ENCODE measurements around the gene TSPAN16. TPM values are rescaled to one million over a fixed set of nuclear protein-coding genes. Genes with fewer than 3 reads are reported as not detected.

The TSPAN16 gene, protein sequence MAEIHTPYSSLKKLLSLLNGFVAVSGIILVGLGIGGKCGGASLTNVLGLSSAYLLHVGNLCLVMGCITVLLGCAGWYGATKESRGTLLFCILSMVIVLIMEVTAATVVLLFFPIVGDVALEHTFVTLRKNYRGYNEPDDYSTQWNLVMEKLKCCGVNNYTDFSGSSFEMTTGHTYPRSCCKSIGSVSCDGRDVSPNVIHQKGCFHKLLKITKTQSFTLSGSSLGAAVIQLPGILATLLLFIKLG
- not detected for total RNA-seq

GRCh38 chr19:11295665-11296245, at the start of gene TSPAN16:
TSS of gene TSPAN16 (plus strand) at chr19:11296160. CDS start at chr19:11296298, 138 bp downstream.
- peak within 1 kb of the TSS in 1 of 2 donors; percentile 18 for H3K27ac Mint-ChIP-seq
- H3K4me3 Mint-ChIP-seq: no peak within 1 kb of the TSS
- DNase-seq (ENCODE audit: low spot score) (no peak), ATAC-seq (no peak)
- H3K4me1 Mint-ChIP-seq (ENCODE audit: low read depth in 2 of 2): peaks cover 7 to 11% of the 10 kb centered on the region in 2 donors
- no peaks in the 10 kb centered on the region for H3K36me3 Mint-ChIP-seq
- peaks cover 5 to 8% of the 10 kb centered on the region in 2 donors for H3K27me3 Mint-ChIP-seq
- H3K9me3 Mint-ChIP-seq: no peaks in the 10 kb centered on the region

DNA sequence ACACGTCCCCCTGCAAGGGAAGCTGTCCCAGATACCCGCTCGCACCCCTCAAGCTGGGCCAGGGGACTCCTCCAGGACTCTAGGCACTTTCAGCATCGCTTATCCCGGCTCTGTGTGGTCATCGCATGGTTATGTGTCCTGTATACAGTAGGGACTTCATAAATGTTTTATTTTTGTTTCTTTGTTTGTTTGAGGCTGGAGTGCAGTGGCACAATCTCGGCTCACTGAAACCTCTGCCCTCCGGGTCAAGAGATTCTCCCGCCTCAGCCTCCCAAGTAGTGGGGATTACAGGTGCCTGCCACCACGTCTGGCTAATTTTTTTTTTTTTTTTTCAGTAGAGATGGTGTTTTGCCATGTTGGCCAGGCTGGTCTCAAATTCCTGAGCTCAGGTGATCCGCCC, 49.0 kb upstream of the TSPAN16 start:
- H3K4me3 Mint-ChIP-seq: no peak overlapping the region
- ATAC-seq (no peak), DNase-seq (ENCODE audit: low spot score) (no peak)
- H3K9me3 Mint-ChIP-seq: no peaks in the 10 kb centered on the region
- H3K27me3 Mint-ChIP-seq: peaks cover 6 to 13% of the 10 kb centered on the region in 2 donors
- no peaks in the 10 kb centered on the region for H3K36me3 Mint-ChIP-seq
- peaks cover 4 to 5% of the 10 kb centered on the region in 2 donors for H3K4me1 Mint-ChIP-seq (ENCODE audit: low read depth in 2 of 2)
- H3K27ac Mint-ChIP-seq: no peak overlapping the region

DNA sequence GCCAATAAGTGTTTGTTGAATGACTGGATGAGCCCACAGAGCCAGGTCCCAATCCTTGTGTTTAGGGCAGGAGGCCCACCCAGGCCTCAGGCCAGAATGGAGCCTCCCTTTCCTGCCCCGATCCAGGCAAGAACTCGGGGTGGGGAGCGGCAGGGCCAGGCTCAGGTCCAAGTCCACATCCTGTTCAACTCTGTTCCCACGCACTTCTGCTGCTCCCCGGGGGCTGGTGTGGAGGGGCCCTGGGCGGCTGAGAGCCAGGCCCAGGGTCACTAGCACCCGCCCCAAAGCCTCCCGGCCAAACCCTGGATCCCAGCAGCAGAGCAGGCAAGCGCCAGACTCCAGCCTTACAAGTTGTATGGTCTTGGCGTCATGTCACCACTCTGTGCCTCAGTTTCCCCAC, 48.6 kb upstream of the TSPAN16 start:
- no peak for ATAC-seq
- Mint-ChIP-seq H3K9me3 (no peaks in the 10 kb centered on the region), H3K36me3 (no peaks in the 10 kb centered on the region)

DNA sequence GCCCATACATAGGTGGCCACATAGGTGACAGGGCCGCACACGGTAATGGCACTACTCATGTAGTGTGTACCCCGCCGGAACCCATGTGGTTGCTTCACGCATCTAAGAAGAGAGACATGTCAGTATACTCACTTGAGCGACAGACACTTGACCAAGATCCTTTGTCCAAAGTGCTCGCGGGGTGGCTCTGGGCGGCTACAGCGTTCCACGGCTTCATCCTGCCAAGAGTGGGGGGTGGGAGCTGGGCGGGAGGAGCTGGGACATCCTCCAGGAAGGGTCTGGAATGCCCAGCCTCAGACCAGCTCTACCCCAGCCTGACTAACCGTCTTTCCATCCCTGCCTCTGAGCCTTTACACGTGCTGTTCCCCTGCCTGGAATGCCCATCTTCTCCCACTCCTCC, 48.0 kb upstream of the TSPAN16 start:
- no peak overlapping the region for H3K4me3 Mint-ChIP-seq
- no peaks in the 10 kb centered on the region for H3K36me3 Mint-ChIP-seq
- H3K27ac Mint-ChIP-seq: no peak overlapping the region
- no peaks in the 10 kb centered on the region for H3K9me3 Mint-ChIP-seq
- no peak for DNase-seq (ENCODE audit: low spot score)
- H3K4me1 Mint-ChIP-seq (ENCODE audit: low read depth in 2 of 2): peaks cover 4 to 5% of the 10 kb centered on the region in 2 donors
- peaks cover 6 to 11% of the 10 kb centered on the region in 2 donors for H3K27me3 Mint-ChIP-seq
- ATAC-seq: no peak

More for the DNA sequence above, 48.6 kb upstream of the TSPAN16 start:
- no peak overlapping the region for H3K27ac Mint-ChIP-seq
- no peak for DNase-seq (ENCODE audit: low spot score)
- H3K4me1 Mint-ChIP-seq (ENCODE audit: low read depth in 2 of 2): peaks cover 4 to 5% of the 10 kb centered on the region in 2 donors
- H3K4me3 Mint-ChIP-seq: no peak overlapping the region
- peaks cover 6 to 13% of the 10 kb centered on the region in 2 donors for H3K27me3 Mint-ChIP-seq

DNA sequence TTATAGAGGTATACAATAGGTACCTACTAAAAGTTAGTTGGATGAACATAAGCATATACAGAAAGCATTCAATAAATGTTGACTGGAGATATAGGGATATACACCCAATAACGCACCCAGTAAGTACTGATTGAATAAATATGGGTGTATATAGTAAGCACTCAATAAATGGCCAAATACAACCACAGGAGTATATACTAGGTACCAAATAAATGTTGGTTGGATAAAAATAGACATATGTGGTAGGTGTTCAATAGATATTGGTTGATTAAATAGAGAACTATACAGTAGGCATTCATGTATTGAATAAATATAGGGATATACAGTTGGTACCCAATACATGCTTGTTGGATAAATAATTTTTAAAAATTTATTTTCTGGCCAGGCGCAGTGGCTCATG, 47.1 kb upstream of the TSPAN16 start:
- Mint-ChIP-seq H3K9me3 (no peaks in the 10 kb centered on the region), H3K4me1 (ENCODE audit: low read depth in 2 of 2) (peaks cover under 1% of the 10 kb centered on the region in 2 donors), H3K4me3 (no peak overlapping the region), H3K36me3 (no peaks in the 10 kb centered on the region), H3K27me3 (peaks cover 6 to 8% of the 10 kb centered on the region in 2 donors), H3K27ac (no peak overlapping the region)
- no peak for DNase-seq (ENCODE audit: low spot score)
- ATAC-seq: no peak

GRCh38 chr19:11251217-11251616, 44.7 kb upstream of the TSPAN16 start:
- ATAC-seq (no peak), DNase-seq (ENCODE audit: low spot score) (no peak)
- H3K4me1 Mint-ChIP-seq (ENCODE audit: low read depth in 2 of 2): no peaks in the 10 kb centered on the region
- H3K27ac Mint-ChIP-seq: no peak overlapping the region
- H3K27me3 Mint-ChIP-seq: peaks cover 6 to 7% of the 10 kb centered on the region in 2 donors
- no peaks in the 10 kb centered on the region for H3K36me3 Mint-ChIP-seq
- no peaks in the 10 kb centered on the region for H3K9me3 Mint-ChIP-seq
- no peak overlapping the region for H3K4me3 Mint-ChIP-seq

GRCh38 chr19:11251650-11252314, 44.2 kb upstream of the TSPAN16 start:
- Mint-ChIP-seq H3K27ac (no peak overlapping the region), H3K36me3 (no peaks in the 10 kb centered on the region), H3K9me3 (no peaks in the 10 kb centered on the region), H3K27me3 (peaks cover 3% of the 10 kb centered on the region in 2 donors), H3K4me1 (ENCODE audit: low read depth in 2 of 2) (no peaks in the 10 kb centered on the region), H3K4me3 (no peak overlapping the region)
- DNase-seq (ENCODE audit: low spot score) (no peak), ATAC-seq (no peak)

- Mint-ChIP-seq H3K4me3 (no peak overlapping the region), H3K9me3 (peaks cover under 1% of the 10 kb centered on the region), H3K27me3 (peaks cover 1 to 3% of the 10 kb centered on the region in 2 donors), H3K36me3 (no peaks in the 10 kb centered on the region), H3K27ac (no peak overlapping the region), H3K4me1 (ENCODE audit: low read depth in 2 of 2) (no peaks in the 10 kb centered on the region)
- ATAC-seq (no peak), DNase-seq (ENCODE audit: low spot score) (no peak)
Measured at GRCh38 chr19:11252665-11253355, 43.1 kb upstream of the TSPAN16 start.

- ATAC-seq (peak in 1 of 2 donors; percentile 29), DNase-seq (ENCODE audit: low spot score) (no peak)
- H3K4me1 Mint-ChIP-seq (ENCODE audit: low read depth in 2 of 2): no peaks in the 10 kb centered on the region
- H3K4me3 Mint-ChIP-seq: no peak overlapping the region
- no peaks in the 10 kb centered on the region for H3K36me3 Mint-ChIP-seq
- no peak overlapping the region for H3K27ac Mint-ChIP-seq
- peaks cover 6 to 7% of the 10 kb centered on the region in 2 donors for H3K27me3 Mint-ChIP-seq
- H3K9me3 Mint-ChIP-seq: peaks cover 4% of the 10 kb centered on the region
Measured at GRCh38 chr19:11254666-11255065, 41.3 kb upstream of the TSPAN16 start.

DNA sequence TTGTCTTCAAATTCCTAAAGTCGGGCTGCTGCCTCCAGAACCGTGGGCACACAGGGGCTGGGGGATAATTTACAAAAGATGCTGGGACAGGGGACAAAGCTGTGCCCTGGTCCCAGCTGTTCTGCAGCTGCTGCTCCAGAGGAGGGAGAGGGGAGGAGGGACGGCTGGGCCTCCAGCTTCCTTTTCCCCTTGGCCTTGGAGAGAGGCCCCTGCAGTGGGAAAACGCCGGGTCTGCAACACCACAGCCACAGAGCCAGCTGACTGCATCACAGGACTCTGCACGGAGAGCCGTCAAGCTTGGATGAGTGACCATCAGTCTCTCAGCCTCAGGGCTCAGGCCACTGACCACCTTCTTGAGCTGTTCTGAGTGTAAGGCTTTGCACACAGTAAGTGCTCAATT, 39.8 kb upstream of the TSPAN16 start:
- H3K27ac Mint-ChIP-seq: no peak overlapping the region
- H3K4me3 Mint-ChIP-seq: no peak overlapping the region
- peaks cover 12 to 13% of the 10 kb centered on the region in 2 donors for H3K27me3 Mint-ChIP-seq
- H3K9me3 Mint-ChIP-seq: peaks cover 4% of the 10 kb centered on the region
- no peaks in the 10 kb centered on the region for H3K4me1 Mint-ChIP-seq (ENCODE audit: low read depth in 2 of 2)
- no peak for DNase-seq (ENCODE audit: low spot score)
- H3K36me3 Mint-ChIP-seq: no peaks in the 10 kb centered on the region
- no peak for ATAC-seq

- no peaks in the 10 kb centered on the region for H3K4me1 Mint-ChIP-seq (ENCODE audit: low read depth in 2 of 2)
- H3K36me3 Mint-ChIP-seq: no peaks in the 10 kb centered on the region
- no peak overlapping the region for H3K27ac Mint-ChIP-seq
- ATAC-seq (no peak), DNase-seq (ENCODE audit: low spot score) (no peak)
- H3K27me3 Mint-ChIP-seq: peaks cover 13 to 15% of the 10 kb centered on the region in 2 donors
- H3K4me3 Mint-ChIP-seq: no peak overlapping the region
- H3K9me3 Mint-ChIP-seq: peaks cover 4% of the 10 kb centered on the region
Measured at GRCh38 chr19:11257846-11258380, 38.0 kb upstream of the TSPAN16 start.

- no peak for ATAC-seq
- H3K9me3 Mint-ChIP-seq: peaks cover 4% of the 10 kb centered on the region
- H3K4me3 Mint-ChIP-seq: peak overlapping the region; percentile 38
- H3K27ac Mint-ChIP-seq: no peak overlapping the region
- peaks cover 24 to 25% of the 10 kb centered on the region in 2 donors for H3K27me3 Mint-ChIP-seq
- no peaks in the 10 kb centered on the region for H3K36me3 Mint-ChIP-seq
- H3K4me1 Mint-ChIP-seq (ENCODE audit: low read depth in 2 of 2): peaks cover 0 to 7% of the 10 kb centered on the region in 2 donors
- no peak for DNase-seq (ENCODE audit: low spot score)
Measured at GRCh38 chr19:11260996-11261395, 35.0 kb upstream of the TSPAN16 start.

DNA sequence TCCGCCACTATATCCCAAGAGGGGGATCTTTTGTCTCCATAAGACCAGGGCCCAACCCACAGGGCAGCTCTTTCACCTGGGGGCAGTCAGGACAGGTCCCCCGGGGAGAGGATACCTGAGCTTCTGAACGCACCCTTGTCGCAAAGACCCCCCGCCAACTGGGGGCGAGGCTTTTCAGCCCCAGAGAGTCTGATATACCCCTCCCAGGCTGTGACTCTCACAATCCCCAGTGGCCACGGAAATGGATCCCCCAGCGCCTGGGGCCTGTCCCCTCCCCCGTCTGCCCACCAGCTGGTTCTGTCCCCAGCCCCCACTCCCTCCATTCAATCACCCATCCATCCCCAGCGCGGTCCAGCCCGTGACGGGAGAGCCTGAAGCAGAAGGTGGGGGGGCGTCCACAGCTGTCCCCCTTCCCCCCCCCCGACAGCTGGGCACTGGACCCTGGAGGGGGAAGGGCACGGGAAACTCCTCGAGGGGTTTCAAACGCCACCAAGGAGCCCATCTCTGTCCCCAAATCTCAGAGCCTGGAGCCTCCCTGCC, 34.5 kb upstream of the TSPAN16 start:
- H3K27me3 Mint-ChIP-seq: peaks cover 25 to 29% of the 10 kb centered on the region in 2 donors
- ATAC-seq (no peak), DNase-seq (ENCODE audit: low spot score) (no peak)
- H3K9me3 Mint-ChIP-seq: peaks cover 4% of the 10 kb centered on the region
- no peak overlapping the region for H3K27ac Mint-ChIP-seq
- H3K4me3 Mint-ChIP-seq: peak overlapping the region; percentile 38
- H3K36me3 Mint-ChIP-seq: no peaks in the 10 kb centered on the region
- peaks cover 0 to 7% of the 10 kb centered on the region in 2 donors for H3K4me1 Mint-ChIP-seq (ENCODE audit: low read depth in 2 of 2)
